ENCODE measurements around the gene TMEM151B.

DNA sequence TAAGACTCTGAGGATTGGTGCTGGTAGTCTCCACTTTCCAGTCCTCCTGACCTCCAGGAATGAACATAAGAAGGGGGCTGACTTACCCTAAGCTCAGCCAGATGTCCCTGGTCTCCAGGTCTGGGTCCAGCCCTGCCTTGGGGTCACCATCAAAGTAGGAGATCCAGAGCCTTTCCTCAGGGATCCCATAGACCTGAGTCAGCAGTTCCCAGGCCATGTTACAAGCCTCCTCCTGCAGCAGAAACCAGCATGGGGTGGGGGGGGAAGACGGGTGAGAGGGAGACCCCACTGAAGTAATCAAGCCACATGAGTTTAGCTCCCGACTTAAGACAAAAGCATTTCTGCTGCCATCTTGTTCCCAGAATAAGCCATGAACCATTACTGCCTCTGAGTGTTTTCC, 41.1 kb downstream of the TMEM151B start:
- TF ChIP-seq POLR2A (IDR thresholded peaks at IDR 0.05; ENCODE audit: low read depth, low read length) = no peak
- no peak for TF ChIP-seq PAX5 (IDR thresholded peaks at IDR 0.05; ENCODE audit: insufficient read depth, low read length, severe bottlenecking)
- TF ChIP-seq SPI1 (IDR thresholded peaks at IDR 0.05; ENCODE audit: low read depth, low read length) = no peak
- no peak for TF ChIP-seq POLR2AphosphoS5 (IDR thresholded peaks at IDR 0.05; ENCODE audit: low read depth, low read length)
- TF ChIP-seq TAF1 (IDR thresholded peaks at IDR 0.05; ENCODE audit: low read depth, low read length) = no peak
- no peak for TF ChIP-seq POU2F2 (IDR thresholded peaks at IDR 0.05; ENCODE audit: low read depth, low read length)
